Measurements from ENCODE around the gene SLC9A9.

Gene SLC9A9

GRCh38 chr3:143676021-143676420 lies 172.2 kb downstream of the SLC9A9 start:
- no peak for DNase-seq (ENCODE audit: low read depth in 1 of 2, low spot score in 1 of 2)
- Histone ChIP-seq H3K4me3 (replicated peaks; ENCODE audit: insufficient read depth, low read length) (no peak overlapping the region), H3K27ac (replicated peaks) (no peak overlapping the region), H3K27me3 (ENCODE audit: insufficient read depth, poor library complexity, severe bottlenecking) (no peaks in the 10 kb centered on the region)
- TF ChIP-seq CTCF (IDR thresholded peaks at IDR 0.05; ENCODE audit: insufficient read depth, low read length) (no peak), GABPA (IDR thresholded peaks at IDR 0.05; ENCODE audit: low read depth) (no peak), REST (IDR thresholded peaks at IDR 0.05; ENCODE audit: insufficient replicate concordance, low read depth) (no peak), POLR2AphosphoS5 (IDR thresholded peaks at IDR 0.05; ENCODE audit: low read depth) (no peak), SPI1 (IDR thresholded peaks at IDR 0.05; ENCODE audit: borderline replicate concordance, low read depth) (no peak)

GRCh38 chr3:143674100-143674968 lies 173.9 kb downstream of the SLC9A9 start:
- TF ChIP-seq GABPA (IDR thresholded peaks at IDR 0.05; ENCODE audit: low read depth) (no peak), SPI1 (IDR thresholded peaks at IDR 0.05; ENCODE audit: borderline replicate concordance, low read depth) (peak; percentile 71; the same call in 1 of the 2 replicates), CTCF (IDR thresholded peaks at IDR 0.05; ENCODE audit: insufficient read depth, low read length) (peak; percentile 76)

GRCh38 chr3:143672396-143673165 lies 175.7 kb downstream of the SLC9A9 start:
- TF ChIP-seq CTCF (IDR thresholded peaks at IDR 0.05; ENCODE audit: insufficient read depth, low read length) (no peak), GABPA (IDR thresholded peaks at IDR 0.05; ENCODE audit: low read depth) (no peak), REST (IDR thresholded peaks at IDR 0.05; ENCODE audit: insufficient replicate concordance, low read depth) (no peak), POLR2AphosphoS5 (IDR thresholded peaks at IDR 0.05; ENCODE audit: low read depth) (no peak), SPI1 (IDR thresholded peaks at IDR 0.05; ENCODE audit: borderline replicate concordance, low read depth) (no peak)
- Histone ChIP-seq H3K27ac (replicated peaks) (no peak overlapping the region), H3K4me3 (replicated peaks; ENCODE audit: insufficient read depth, low read length) (no peak overlapping the region), H3K27me3 (ENCODE audit: insufficient read depth, poor library complexity, severe bottlenecking) (no peaks in the 10 kb centered on the region)
- no peak for DNase-seq (ENCODE audit: low read depth in 1 of 2, low spot score in 1 of 2)

More at GRCh38 chr3:143674100-143674968, 173.9 kb downstream of the SLC9A9 start:
- no peak overlapping the region for H3K4me3 ChIP-seq (replicated peaks; ENCODE audit: insufficient read depth, low read length)
- DNase-seq (ENCODE audit: low read depth in 1 of 2, low spot score in 1 of 2), result peak; percentile 28 to 69
- no peak overlapping the region for H3K27ac ChIP-seq (replicated peaks)
- H3K27me3 ChIP-seq (ENCODE audit: insufficient read depth, poor library complexity, severe bottlenecking), result no peaks in the 10 kb centered on the region

All from HL-60 (cell line).